Thoracic aorta (tissue), 2 donors: Measurements from ENCODE around the gene CREB3L2. TPM values are rescaled to one million over a fixed set of nuclear protein-coding genes. Genes with fewer than 3 reads are reported as not detected.

ENCODE experiments used
- ATAC-seq: fragments of 150-250 bp; one replicate; pipeline ENCODE4 v1.8.0; 2017; ENCODE audit warnings: low read depth; ENCODE audit not compliant: insufficient number of reproducible peaks, low FRiP score
- DNase-seq: peaks from one replicate; pipeline ENCODE4 v3.0.0-alpha.2; 2020; ENCODE audit warnings: low spot score
- H3K27ac ChIP-seq, 2 donors: fragments of 200-600 bp; sonication (generic); 1 replicate in 1 of 2; 2 replicates in 1 of 2; pipeline ENCODE4 v1.5.1; 2016; ENCODE audit warnings: mild to moderate bottlenecking in 2 of 2, moderate library complexity in 2 of 2
- H3K27me3 ChIP-seq: fragments of 200-600 bp; sonication (generic); replicated peaks from 2 replicates; pipeline ENCODE4 v1.6.0; 2016; ENCODE audit warnings: mild to moderate bottlenecking; ENCODE audit not compliant: insufficient read depth
- H3K36me3 ChIP-seq: fragments of 200-600 bp; sonication (generic); one replicate; pipeline ENCODE4 v1.5.1; 2016
- H3K4me1 ChIP-seq, 2 donors: fragments of 200-600 bp; sonication (generic); 1 replicate in 1 of 2; 2 replicates in 1 of 2; pipeline versions ENCODE4 v1.5.1 to v1.6.0; 2016; ENCODE audit warnings: low read depth in 2 of 2, mild to moderate bottlenecking in 1 of 2; ENCODE audit not compliant: control insufficient read depth in 1 of 2
- H3K4me3 ChIP-seq: fragments of 200-600 bp; sonication (generic); 2 replicates; pipeline ENCODE4 v1.5.1; 2016; ENCODE audit warnings: mild to moderate bottlenecking
- H3K9me3 ChIP-seq: fragments of 200-600 bp; sonication (generic); 2 replicates; pipeline ENCODE4 v1.5.1; 2016
- CTCF ChIP-seq: fragments of 200-600 bp; sonication (generic); IDR thresholded peaks from one replicate; pipeline ENCODE4 v1.5.1; 2019; ENCODE audit warnings: antibody characterized with exemption
- total RNA-seq, 2 donors: library from RNA; depleted of rRNA; stranded (reverse); fragments of >200 nt; gene quantifications; one replicate each; pipeline versions ENCODE4 v1.1.0 to v1.2.3, GENCODE V29; 2016

The CREB3L2 gene
- total RNA-seq, 2 donors from 2014 or later, result 85.3 to 96.7 TPM

GRCh38 chr7:138033241-138033640 lies 31.4 kb upstream of the CREB3L2 start:
- no peak overlapping the region for H3K4me3 ChIP-seq
- TF ChIP-seq CTCF, result no peak

GRCh38 chr7:138032770-138033169 lies 30.9 kb upstream of the CREB3L2 start:
- no peaks in the 10 kb centered on the region for H3K4me1 ChIP-seq
- H3K4me3 ChIP-seq, result no peak overlapping the region
- DNase-seq (no peak), ATAC-seq (no peak)
- H3K9me3 ChIP-seq, result no peaks in the 10 kb centered on the region
- no peak overlapping the region for H3K27ac ChIP-seq
- no peak for TF ChIP-seq CTCF
- no peaks in the 10 kb centered on the region for H3K27me3 ChIP-seq
- H3K36me3 ChIP-seq, result no peaks in the 10 kb centered on the region

More at GRCh38 chr7:138033241-138033640, 31.4 kb upstream of the CREB3L2 start:
- no peaks in the 10 kb centered on the region for H3K27me3 ChIP-seq
- no peaks in the 10 kb centered on the region for H3K4me1 ChIP-seq
- ATAC-seq, result no peak
- no peak for DNase-seq
- H3K36me3 ChIP-seq, result no peaks in the 10 kb centered on the region
- H3K9me3 ChIP-seq, result no peaks in the 10 kb centered on the region
- H3K27ac ChIP-seq, result no peak overlapping the region

- H3K9me3 ChIP-seq, result no peaks in the 10 kb centered on the region
- no peak overlapping the region for H3K4me3 ChIP-seq
- ATAC-seq, result no peak
- H3K36me3 ChIP-seq, result no peaks in the 10 kb centered on the region
- no peaks in the 10 kb centered on the region for H3K27me3 ChIP-seq
- TF ChIP-seq CTCF, result no peak
- DNase-seq, result no peak
- no peak overlapping the region for H3K27ac ChIP-seq
- no peaks in the 10 kb centered on the region for H3K4me1 ChIP-seq
These were observed 30.3 kb upstream of the CREB3L2 start for GRCh38 chr7:138032186-138032585.

GRCh38 chr7:138030679-138031351 lies 28.9 kb upstream of the CREB3L2 start:
- Histone ChIP-seq H3K9me3 (no peaks in the 10 kb centered on the region), H3K4me1 (no peaks in the 10 kb centered on the region), H3K4me3 (no peak overlapping the region), H3K36me3 (no peaks in the 10 kb centered on the region), H3K27me3 (no peaks in the 10 kb centered on the region), H3K27ac (no peak overlapping the region)
- no peak for TF ChIP-seq CTCF
- no peak for DNase-seq
- no peak for ATAC-seq

- Histone ChIP-seq H3K27me3 (no peaks in the 10 kb centered on the region), H3K9me3 (no peaks in the 10 kb centered on the region), H3K27ac (no peak overlapping the region), H3K36me3 (no peaks in the 10 kb centered on the region), H3K4me1 (no peaks in the 10 kb centered on the region), H3K4me3 (no peak overlapping the region)
- ATAC-seq, result no peak
- TF ChIP-seq CTCF, result no peak
- DNase-seq, result no peak
These were observed 28.1 kb upstream of the CREB3L2 start for GRCh38 chr7:138029941-138030340.
